Right atrium auricular region (tissue), 2 donors: ENCODE results near the gene TBC1D16. TPM values are rescaled to one million over a fixed set of nuclear protein-coding genes. Genes with fewer than 3 reads are reported as not detected.

Source experiments
- DNase-seq: peaks from one replicate; pipeline ENCODE4 v3.0.0-alpha.2; 2019; ENCODE audit warnings: low spot score
- H3K27ac ChIP-seq, 2 donors: fragments of 200-600 bp; sonication (generic); 1 replicate in 1 of 2; 2 replicates in 1 of 2; pipeline ENCODE4 v1.5.1; 2016 to 2019
- H3K27me3 ChIP-seq, 2 donors: fragments of 200-600 bp; sonication (generic); one replicate each; pipeline versions ENCODE4 v1.5.1 to v1.6.0; 2017 to 2019
- H3K36me3 ChIP-seq: fragments of 200-600 bp; sonication (generic); one replicate; pipeline ENCODE4 v1.5.1; 2016
- H3K4me1 ChIP-seq, 2 donors: fragments of 200-600 bp; sonication (generic); one replicate each; pipeline versions ENCODE4 v1.5.1 to v1.6.0; 2017 to 2019
- H3K4me3 ChIP-seq, 2 donors: fragments of 200-600 bp; sonication (generic); 1 replicate in 1 of 2; 2 replicates in 1 of 2; pipeline ENCODE4 v1.5.1; 2017 to 2019; ENCODE audit warnings: mild to moderate bottlenecking in 1 of 2, moderate library complexity in 1 of 2
- H3K9me3 ChIP-seq, 2 donors: fragments of 200-600 bp; sonication (generic); one replicate each; pipeline ENCODE4 v1.5.1; 2019
- total RNA-seq, 2 donors: library from RNA; depleted of rRNA; stranded (reverse); fragments of >200 nt; gene quantifications; one replicate each; pipeline ENCODE4 v1.1.0, GENCODE V29; 2016
- TF ChIP-seq, protein P1 (sequence below), 2 donors: fragments of 200-600 bp; sonication (generic); IDR thresholded peaks; one replicate each; pipeline ENCODE4 v1.5.1; 2019; ENCODE audit warnings: antibody characterized with exemption in 2 of 2

The TBC1D16 gene
- total RNA-seq, 2 donors from 2014 or later = 9.8 to 19.4 TPM

DNA sequence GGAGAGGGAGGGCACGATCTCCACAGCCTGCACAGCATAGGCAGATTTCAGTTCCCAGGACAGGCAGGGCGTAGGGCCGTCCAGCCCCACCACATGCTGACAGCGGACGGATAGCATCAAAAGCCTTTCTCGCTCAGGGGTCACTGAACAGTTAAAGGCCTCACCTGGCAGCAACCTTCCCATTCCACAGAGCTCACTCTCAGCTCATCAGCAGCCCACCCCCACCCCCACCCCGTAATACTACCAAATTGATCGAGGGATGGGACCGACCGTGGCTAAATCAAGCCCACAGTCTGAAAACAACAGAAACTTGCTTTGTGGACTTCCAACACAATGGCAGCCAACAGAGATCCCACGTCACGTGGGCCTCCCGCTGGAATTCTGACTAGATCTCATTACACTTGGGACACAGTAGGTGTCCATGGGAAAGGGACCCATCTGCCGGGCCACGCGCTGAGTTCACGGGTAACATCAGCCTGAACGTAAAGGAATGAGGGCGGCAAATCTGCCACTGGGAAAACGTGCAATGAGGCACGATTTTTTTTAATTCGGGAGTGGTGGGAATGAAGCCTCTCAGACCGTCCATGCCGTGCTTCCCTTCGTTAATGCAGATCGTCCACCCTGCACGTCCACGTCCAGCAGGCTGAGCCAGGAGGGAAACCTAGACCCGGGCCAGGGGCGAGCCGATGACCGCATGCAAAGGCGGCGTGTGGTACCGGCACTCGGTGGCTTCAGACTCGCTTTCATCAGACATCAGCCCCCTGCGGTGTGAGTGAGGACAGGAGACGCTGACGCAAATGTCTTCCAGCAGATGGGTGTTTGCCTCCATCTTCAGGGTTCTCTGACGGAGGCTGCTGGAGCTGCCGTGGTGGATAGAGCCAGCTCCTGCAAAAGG, 92.1 kb downstream of the TBC1D16 start:
- H3K9me3 ChIP-seq = no peaks in the 10 kb centered on the region
- H3K27me3 ChIP-seq = no peaks in the 10 kb centered on the region
- H3K4me1 ChIP-seq = peaks cover 0 to 3% of the 10 kb centered on the region in 2 donors
- peaks cover 31% of the 10 kb centered on the region for H3K36me3 ChIP-seq
- TF ChIP-seq, protein P1, sequence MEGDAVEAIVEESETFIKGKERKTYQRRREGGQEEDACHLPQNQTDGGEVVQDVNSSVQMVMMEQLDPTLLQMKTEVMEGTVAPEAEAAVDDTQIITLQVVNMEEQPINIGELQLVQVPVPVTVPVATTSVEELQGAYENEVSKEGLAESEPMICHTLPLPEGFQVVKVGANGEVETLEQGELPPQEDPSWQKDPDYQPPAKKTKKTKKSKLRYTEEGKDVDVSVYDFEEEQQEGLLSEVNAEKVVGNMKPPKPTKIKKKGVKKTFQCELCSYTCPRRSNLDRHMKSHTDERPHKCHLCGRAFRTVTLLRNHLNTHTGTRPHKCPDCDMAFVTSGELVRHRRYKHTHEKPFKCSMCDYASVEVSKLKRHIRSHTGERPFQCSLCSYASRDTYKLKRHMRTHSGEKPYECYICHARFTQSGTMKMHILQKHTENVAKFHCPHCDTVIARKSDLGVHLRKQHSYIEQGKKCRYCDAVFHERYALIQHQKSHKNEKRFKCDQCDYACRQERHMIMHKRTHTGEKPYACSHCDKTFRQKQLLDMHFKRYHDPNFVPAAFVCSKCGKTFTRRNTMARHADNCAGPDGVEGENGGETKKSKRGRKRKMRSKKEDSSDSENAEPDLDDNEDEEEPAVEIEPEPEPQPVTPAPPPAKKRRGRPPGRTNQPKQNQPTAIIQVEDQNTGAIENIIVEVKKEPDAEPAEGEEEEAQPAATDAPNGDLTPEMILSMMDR (IDR thresholded peaks at IDR 0.05) = no peak
- H3K27ac ChIP-seq = no peak overlapping the region
- no peak overlapping the region for H3K4me3 ChIP-seq
- no peak for DNase-seq

- TF ChIP-seq, protein P1 (IDR thresholded peaks at IDR 0.05) = no peak
- Histone ChIP-seq H3K27me3 (no peaks in the 10 kb centered on the region), H3K4me3 (no peak overlapping the region), H3K4me1 (peaks cover 0 to 6% of the 10 kb centered on the region in 2 donors), H3K27ac (no peak overlapping the region), H3K9me3 (no peaks in the 10 kb centered on the region), H3K36me3 (peaks cover 31% of the 10 kb centered on the region)
- DNase-seq = no peak
Measured at GRCh38 chr17:79942591-79943346, 92.9 kb downstream of the TBC1D16 start.

DNA sequence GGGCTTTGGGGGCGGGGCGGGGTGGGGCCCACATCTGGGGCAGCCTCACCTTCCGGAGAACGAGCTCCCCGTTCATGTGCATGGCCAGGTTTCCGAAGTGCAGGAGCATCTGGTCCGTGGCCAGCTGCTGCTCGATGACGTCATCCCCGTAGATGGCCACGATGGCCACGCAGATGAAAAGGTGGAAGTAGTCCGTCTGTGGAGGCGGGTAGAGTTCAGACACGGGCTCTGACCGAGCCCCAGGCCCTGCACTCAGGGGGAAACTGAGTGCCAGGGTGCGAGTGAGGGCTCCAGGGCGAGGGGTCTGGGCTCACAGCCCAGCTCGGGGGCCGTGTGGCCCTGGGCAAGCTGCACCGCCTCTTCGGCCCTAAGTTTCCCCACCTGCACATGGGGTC, 93.7 kb downstream of the TBC1D16 start:
- no peak overlapping the region for H3K4me3 ChIP-seq
- peaks cover 0 to 13% of the 10 kb centered on the region in 2 donors for H3K4me1 ChIP-seq
- no peaks in the 10 kb centered on the region for H3K27me3 ChIP-seq
- TF ChIP-seq, protein P1 (IDR thresholded peaks at IDR 0.05) = no peak
- DNase-seq = no peak
- no peaks in the 10 kb centered on the region for H3K9me3 ChIP-seq
- H3K36me3 ChIP-seq = peaks cover 26% of the 10 kb centered on the region
- no peak overlapping the region for H3K27ac ChIP-seq

DNA sequence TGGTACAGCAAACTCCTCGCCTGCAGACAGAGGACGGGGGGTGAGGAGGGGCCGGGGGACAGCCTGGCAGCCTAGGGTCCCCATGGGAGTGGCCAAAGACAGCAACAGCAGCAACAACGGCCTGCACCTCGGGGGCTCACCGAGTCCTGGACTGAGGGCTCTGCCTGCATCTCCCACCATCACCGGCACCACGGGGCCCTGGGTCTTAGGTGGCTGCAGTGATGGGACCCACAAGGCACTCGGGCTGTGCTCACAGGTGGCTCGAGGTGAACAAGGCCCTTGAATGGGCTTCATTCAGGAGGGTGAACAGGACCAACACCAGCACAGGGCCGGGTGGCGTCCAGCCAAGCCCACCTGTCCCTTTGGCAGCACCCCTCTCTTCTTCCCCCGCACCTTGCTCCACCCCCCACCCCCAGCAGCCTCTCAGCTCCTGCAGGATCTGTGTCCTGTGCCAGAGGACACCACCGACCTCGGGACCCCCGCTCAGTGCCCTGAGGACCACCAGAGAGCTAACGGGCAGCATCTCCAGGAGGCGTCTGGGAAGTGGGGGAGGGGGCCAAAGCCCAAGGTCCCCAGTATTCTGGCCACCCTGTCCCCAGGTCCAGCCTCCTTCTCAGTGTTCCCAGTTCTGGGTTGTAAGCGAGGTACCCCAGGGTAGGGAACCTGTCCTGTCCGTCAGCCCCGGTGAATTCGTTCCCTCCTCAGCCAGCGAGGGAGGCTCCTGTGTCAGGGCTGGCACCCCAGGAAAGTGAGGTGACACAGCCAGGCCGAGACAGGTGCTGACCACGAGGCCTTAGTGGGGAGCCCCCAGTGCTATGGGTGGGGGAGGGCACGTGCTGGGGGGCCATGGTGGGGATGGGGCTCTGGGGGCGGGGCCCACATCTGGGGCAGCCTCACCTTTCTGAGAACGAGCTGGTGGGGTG, 94.3 kb downstream of the TBC1D16 start:
- no peak for DNase-seq
- Histone ChIP-seq H3K9me3 (no peaks in the 10 kb centered on the region), H3K27ac (no peak overlapping the region), H3K36me3 (peaks cover 22% of the 10 kb centered on the region), H3K27me3 (no peaks in the 10 kb centered on the region), H3K4me1 (peaks cover 0 to 17% of the 10 kb centered on the region in 2 donors), H3K4me3 (no peak overlapping the region)
- TF ChIP-seq, protein P1 (IDR thresholded peaks at IDR 0.05) = no peak

DNA sequence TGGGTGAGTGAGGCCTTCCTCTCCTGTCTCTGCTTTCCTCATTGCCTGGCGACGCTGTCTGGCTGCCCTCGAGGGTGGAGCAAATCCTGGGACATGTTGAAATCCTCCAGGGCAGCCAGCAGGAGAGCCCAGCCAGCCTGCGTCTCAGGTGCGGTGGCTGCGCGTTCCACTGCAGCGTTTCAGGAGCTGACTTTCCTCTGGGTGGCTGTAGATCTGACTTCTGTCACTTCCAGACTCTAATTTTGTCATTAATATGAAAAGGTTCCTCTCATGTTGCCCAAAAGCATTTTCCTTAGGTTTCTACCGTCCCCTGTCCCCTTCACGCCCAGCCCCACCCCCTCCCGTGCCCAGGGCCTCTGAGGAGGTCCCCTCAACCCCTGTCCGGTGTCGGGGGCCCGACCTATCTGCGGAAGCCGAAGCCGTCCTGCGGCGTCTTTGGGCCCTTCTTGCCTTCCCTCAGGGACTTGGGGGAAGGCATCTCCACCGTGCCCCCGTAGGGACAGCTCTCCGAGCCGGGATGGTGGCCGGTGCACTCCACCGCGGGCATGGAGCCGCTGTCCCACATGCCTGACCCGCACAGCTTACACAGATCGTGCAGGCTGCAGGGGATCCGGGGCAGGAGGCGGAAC, 95.1 kb downstream of the TBC1D16 start:
- Histone ChIP-seq H3K4me1 (peaks cover 0 to 17% of the 10 kb centered on the region in 2 donors), H3K27ac (no peak overlapping the region), H3K9me3 (no peaks in the 10 kb centered on the region), H3K36me3 (peaks cover 22% of the 10 kb centered on the region), H3K27me3 (no peaks in the 10 kb centered on the region), H3K4me3 (no peak overlapping the region)
- TF ChIP-seq, protein P1 (IDR thresholded peaks at IDR 0.05) = no peak
- no peak for DNase-seq
